Amygdala (tissue), 56 donors: ENCODE data around the gene IPPK.

Experiments
- DNase-seq, 56 donors: peaks; one replicate each; lab custom pipeline; 2025; lab: John Stamatoyannopoulos, UW

Gene IPPK

DNA sequence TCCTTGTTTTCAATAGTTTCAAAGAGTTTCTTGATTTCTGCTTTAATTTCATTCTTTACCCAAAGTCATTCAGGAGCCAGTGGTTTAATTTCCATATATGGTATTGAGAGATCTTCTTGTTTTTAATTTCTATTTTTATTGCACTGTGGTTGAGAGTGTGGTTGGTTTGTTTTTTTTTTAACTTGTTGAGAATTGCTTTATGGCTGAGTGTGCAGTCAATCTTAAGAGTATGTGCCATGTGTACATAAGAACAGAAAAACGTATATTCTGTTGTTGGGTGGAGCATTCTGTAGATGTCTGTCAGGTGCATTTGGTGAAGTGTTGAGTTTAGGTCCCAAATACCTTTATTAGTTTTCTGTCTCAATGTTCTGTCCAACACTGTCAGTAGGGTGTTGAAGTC, 26.7 kb upstream of the IPPK start:
- no peak for DNase-seq

DNA sequence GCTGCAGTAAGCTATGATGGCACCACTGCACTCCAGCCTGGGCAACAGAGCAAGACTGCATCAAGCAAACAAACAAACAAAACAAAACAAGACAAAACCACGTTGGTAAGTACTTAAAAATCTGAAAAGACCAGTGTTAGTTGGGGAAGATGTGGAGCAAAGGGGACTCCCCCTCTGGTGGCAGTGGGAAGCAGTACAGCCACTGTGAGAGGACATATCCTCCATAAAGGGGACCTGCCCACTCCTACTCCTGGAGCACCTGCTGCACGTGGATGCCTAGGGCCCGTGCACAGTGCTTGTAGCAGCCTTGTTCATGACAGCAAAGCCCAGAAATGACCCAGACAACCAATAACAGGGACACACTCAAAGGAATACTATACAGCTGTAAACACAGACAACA, 17.0 kb upstream of the IPPK start:
- DNase-seq = no peak

DNA sequence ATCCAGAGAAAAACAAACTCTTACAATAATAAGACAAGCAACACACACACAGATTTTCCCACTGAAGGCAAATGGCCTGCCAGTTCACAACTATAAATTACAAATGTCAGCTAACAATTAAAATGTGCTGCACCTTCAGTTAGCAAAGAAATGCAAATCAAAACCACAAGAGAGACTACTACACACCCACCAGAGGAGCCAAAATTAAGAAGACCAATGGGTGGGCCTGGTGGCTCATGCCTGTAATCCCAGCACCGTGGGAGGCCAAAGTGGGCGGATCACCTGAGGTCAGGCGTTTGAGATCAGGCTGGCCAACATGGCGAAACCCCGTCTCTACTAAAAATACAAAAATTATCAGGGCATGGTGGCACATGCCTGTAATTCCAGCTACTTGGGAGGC, 15.1 kb upstream of the IPPK start:
- DNase-seq = no peak

GRCh38 chr9:92682269-92682668, 12.3 kb upstream of the IPPK start:
- DNase-seq = no peak

DNA sequence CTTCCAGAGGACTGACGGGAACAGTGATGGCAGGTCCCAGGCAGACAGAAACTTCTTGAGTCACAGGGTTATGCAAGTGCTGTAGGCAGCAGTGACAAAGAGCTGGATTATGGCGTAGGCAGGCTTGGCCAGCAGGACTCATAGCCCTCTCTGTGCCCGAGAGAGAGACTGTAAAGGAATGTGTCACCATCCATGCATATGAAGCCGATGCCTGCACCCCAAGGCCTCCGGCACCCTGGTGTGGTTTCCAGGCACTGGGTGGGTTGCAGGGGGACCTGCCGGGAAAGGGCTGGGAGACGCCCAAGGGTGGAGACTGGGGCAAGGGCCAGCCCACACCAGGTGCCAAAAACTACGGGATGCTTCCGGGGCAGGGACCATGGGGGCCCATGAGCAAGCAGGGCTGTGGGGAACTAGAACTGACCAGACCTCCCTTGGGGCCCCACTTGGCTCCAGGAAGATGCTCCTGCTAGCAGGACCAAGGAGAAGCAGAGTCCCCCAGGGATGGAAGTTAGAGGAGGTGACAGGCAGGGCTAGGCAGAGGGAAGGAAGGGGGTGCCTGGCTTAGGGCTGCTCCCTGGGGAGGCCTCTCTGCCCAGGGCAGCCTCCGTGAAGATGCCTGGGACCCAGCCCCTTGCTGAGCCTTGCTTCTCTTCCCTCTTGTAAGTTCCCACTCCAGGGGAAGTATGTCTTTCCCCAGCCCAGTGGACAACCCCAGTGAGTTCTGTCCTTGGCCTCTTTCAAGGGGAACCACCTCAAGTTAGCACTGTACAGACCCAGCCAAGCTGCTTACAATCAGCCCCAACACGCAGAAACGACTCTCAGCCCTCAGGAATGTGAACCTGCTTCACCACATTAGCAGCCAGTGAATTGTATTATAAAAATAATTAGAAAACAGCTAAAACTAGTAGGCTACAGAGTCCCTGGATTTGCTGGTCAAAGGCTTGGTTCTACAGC, 10.5 kb upstream of the IPPK start:
- no peak for DNase-seq

GRCh38 chr9:92679413-92680165, 9.7 kb upstream of the IPPK start:
- no peak for DNase-seq

- DNase-seq = peak in 8 of 56 donors; percentile 13 to 36 (median 17)
These were observed 1.4 kb upstream of the IPPK start for GRCh38 chr9:92671323-92671722.

- peak in 4 of 56 donors; percentile 31 to 67 (median 47) for DNase-seq
These were observed 423 bp downstream of the IPPK start for GRCh38 chr9:92669527-92669889.

- no peak for DNase-seq
These were observed 995 bp downstream of the IPPK start for GRCh38 chr9:92668746-92669526.

- no peak for DNase-seq
These were observed 2.9 kb downstream of the IPPK start for GRCh38 chr9:92666912-92667532.

- no peak for DNase-seq
These were observed 3.7 kb downstream of the IPPK start for GRCh38 chr9:92666236-92666635.

DNA sequence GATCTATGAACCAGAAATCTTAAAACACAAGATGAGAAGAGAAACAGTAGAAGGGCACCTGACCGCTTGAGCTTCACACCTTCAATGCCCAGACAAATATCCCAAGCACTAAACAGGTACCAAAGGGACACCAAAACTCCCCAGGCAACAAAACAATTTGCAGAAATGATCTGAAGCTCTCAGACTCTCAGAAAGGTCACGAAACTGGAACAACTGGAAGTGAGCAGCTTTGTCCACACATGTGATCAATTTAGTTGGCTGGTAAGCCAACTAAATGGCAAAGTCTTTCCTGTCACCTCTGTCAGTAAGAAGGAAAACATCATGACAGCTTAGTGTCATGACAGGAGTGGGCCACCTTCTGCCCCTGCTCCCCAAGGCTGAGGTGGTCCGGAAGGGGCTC, 4.1 kb downstream of the IPPK start:
- DNase-seq = no peak

DNA sequence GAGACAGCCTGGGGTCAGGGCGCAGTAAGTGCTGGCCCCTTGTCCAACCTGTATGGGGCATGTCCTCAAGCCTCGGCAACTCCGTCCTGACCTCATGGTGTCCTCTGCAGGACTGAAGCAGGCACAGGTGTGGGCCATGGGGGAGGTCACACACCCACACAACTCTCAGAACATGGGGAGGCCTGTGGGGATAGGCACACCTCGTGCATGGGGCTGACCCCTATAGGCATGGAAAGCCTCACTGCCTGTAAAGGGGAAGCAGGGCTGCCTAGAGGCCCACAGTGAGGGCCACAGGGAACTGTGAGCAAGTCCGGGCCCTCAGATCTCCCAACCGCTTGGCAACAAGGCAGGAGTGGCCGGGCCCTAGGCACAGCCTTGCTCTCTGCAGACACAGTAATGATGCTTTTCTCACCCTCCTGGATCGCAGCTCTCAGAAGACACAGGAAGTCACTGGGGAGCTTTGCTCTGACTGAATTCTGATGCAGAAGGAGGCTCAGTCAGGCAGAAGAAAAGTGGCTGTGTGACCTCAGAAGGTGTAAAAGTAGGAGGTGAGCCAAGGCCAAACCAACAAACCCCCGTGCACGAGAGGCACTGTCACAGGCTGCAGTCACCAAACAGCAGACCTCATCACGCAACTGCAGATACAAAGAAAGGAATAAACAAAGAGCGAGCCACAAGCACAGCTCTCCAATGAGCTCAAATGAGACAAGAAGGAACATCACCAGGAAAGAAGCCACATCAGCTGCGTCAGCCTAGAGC, 5.4 kb downstream of the IPPK start:
- peak in 18 of 56 donors; percentile 11 to 50 (median 32) for DNase-seq

DNA sequence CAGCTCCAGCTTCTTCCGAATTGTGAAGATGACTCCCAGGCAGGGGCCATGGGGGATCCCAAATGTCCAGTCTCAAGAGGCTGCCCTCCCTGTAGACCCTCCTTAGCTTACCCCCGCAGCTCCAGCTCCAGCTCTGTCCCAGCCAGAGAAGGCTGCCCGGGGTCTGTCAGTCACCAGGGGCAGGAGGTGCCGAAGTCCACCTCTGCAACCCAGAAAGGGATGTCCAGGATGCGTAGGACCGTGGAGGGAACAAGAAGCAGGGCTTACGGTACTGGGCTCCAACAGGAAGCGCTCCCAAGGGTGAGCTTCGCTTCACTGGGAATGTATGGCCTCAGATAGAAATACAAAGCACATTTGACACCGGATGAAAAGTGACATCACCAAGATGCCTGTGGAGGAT, 6.0 kb downstream of the IPPK start:
- no peak for DNase-seq

- DNase-seq = no peak
These were observed 6.8 kb downstream of the IPPK start for GRCh38 chr9:92663126-92663525.

DNA sequence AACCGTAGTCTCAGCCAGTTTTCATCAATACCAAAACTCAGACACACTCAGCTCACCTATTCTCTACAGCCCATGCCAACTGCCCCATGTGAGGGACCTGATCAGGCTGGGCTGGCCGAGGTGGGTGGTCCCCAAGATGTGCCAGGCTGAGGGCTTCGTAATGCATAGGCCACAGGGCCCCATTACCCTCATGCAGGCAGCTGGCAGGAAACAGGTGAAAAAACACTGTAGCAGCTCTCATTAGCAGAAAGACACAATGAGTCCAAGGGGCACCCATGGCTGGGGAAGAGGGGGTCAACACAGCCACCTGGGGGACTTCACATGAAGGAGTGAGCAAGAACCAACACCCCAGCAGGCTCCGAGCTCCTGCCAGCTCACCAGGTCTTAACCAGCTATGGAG, 8.2 kb downstream of the IPPK start:
- DNase-seq = no peak

DNA sequence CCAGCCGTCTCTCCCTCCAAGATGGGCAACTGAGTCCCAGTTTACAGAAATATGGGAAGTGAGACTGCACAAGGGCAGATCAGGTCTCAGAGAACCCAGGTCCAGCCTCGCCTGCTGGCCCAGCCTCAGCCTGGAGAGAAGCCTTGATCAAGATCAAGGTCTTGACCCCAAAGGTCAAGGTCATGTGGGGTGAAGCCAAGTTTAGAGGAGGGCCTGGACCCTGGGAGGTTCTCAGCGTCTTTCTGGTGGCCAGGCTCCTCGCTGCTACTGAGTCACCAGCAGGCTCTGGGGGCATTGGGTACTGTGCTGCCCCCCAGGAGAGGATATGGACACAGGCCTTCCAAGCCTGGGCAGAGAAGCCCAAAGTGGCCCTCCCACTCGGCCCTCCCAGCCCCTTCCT, 8.8 kb downstream of the IPPK start:
- DNase-seq = peak in 1 of 56 donors; percentile 25

DNA sequence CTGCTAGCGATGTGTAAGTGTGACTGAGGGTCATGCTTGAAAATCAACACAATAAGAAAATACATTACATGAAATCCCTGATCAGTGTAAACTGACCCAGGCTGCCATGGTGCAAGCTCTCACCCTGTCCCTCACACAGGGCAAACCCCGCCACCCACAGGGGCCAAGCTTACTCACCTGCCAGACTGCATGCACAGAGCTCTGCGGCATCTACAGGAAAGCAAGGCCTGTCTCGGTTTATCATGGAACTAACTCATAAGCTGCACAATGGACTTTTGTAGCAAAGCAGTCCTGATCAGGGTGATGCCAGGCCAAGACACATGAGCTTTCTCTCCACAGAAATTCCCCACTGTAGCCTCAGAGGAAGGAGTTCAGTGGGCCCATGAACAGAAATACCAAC, 9.7 kb downstream of the IPPK start:
- peak in 9 of 56 donors; percentile 9 to 41 (median 15) for DNase-seq

DNA sequence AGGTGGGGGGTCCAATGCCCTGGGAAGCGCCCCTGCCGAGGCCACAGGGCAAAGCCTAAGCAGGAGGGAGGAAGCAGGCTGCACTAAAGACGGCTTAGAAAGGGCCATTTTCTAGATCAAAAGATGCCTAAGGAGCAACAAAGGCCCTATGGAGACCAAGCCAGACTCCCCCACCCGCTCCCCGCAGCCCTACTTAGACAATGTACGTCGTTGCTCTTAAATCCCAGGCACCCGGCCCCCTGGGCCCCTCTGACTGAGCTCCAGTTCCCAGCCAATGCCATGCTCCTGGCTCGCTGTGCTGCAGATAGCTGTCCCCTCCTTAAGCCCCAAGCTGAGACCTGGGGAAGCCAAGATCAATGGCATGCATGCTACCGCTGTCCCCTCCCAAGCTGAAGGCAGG, 10.3 kb downstream of the IPPK start:
- DNase-seq = peak in 1 of 56 donors; percentile 31

DNA sequence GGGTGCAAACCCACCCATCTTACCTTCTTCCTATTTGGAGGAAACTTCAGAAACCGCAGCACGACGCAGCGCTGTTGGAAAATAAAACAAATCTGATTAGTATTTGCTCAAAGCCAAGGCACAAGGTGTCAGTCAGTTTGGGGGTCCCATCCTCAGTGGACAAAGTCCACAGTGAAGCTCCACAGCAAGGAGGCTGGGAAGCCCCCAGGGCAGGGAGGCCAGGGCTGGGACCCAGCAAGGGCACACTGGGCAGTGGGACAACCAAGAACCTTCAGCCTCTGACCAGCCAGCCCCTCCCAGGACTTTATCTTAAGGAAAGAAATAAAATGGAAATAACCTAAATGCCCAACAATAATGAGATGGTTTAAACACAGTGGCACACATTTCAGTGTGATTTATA, 11.3 kb downstream of the IPPK start:
- no peak for DNase-seq
